HepG2 (cell line): Measurements from ENCODE around the gene ZNF79. TPM values are rescaled to one million over a fixed set of nuclear protein-coding genes. Genes with fewer than 3 reads are reported as not detected.

Experiments used
- ELF1 ChIP-seq: sonication (generic); formaldehyde crosslinking; IDR thresholded peaks from 2 replicates; pipeline ENCODE4 v1.4.0; 2020; ENCODE audit warnings: missing genetic modification reagents
- ERF ChIP-seq: IDR thresholded peaks from 2 replicates; pipeline ENCODE4 v1.6.1; 2018; ENCODE audit warnings: missing biosample characterization, missing genetic modification reagents
- KLF13 ChIP-seq: sonication (generic); formaldehyde crosslinking; IDR thresholded peaks from 2 replicates; pipeline ENCODE4 v1.4.0; 2020; ENCODE audit warnings: mild to moderate bottlenecking, missing genetic modification reagents
- NR2C2 ChIP-seq: sonication (generic); formaldehyde crosslinking; IDR thresholded peaks from 2 replicates; pipeline ENCODE4 v1.4.0; 2020; ENCODE audit warnings: missing genetic modification reagents, mild to moderate bottlenecking, moderate library complexity, borderline replicate concordance
- PHB2 ChIP-seq: fragments of 450-650 bp; IDR thresholded peaks from 2 replicates; pipeline ENCODE4 v1.6.1; 2018; ENCODE audit not compliant: partially characterized antibody
- RBFOX2 ChIP-seq: fragments of 200-400 bp; formaldehyde crosslinking; IDR thresholded peaks from 2 replicates; pipeline ENCODE4 v1.6.1; 2017; ENCODE audit warnings: low read depth, mild to moderate bottlenecking, low read length
- RFX1 ChIP-seq: fragments of 450-650 bp; IDR thresholded peaks from 2 replicates; pipeline ENCODE4 v1.6.1; 2017
- RFXANK ChIP-seq: IDR thresholded peaks from 2 replicates; pipeline ENCODE4 v1.6.1; 2016
- RORA ChIP-seq: sonication (generic); formaldehyde crosslinking; IDR thresholded peaks from 2 replicates; pipeline ENCODE4 v1.5.0; 2020; ENCODE audit warnings: mild to moderate bottlenecking, missing genetic modification reagents, moderate library complexity
- SOX13 ChIP-seq, 3 experiments: fragments of 450-650 bp in 1 of 3; sonication (generic) in 1 of 3; formaldehyde crosslinking in 1 of 3; IDR thresholded peaks in 2 of 3; conservative IDR thresholded peaks in 1 of 3; 2 replicates each; pipeline versions ENCODE4 v1.5.0 to v1.6.1; 2016 to 2020; ENCODE audit warnings: antibody characterized with exemption in 1 of 3, mild to moderate bottlenecking in 1 of 3, missing compliant biosample characterization in 1 of 3, missing genetic modification reagents in 1 of 3, moderate library complexity in 1 of 3
- TAF1 ChIP-seq: sonication (generic); formaldehyde crosslinking; IDR thresholded peaks from 2 replicates; pipeline ENCODE4 v1.4.0; 2020; ENCODE audit warnings: missing genetic modification reagents
- TCF7L2 ChIP-seq: IDR thresholded peaks from 2 replicates; pipeline ENCODE4 v1.6.1; 2011; ENCODE audit warnings: mild to moderate bottlenecking, low read depth, low read length, moderate library complexity
- ZFP36 ChIP-seq: fragments of 150-350 bp; IDR thresholded peaks from 2 replicates; pipeline ENCODE4 v1.6.1; 2018; ENCODE audit warnings: borderline replicate concordance, low read length, low read depth; ENCODE audit not compliant: partially characterized antibody
- ZNF17 ChIP-seq: sonication (generic); formaldehyde crosslinking; IDR thresholded peaks from 2 replicates; pipeline ENCODE4 v1.5.0; 2020; ENCODE audit warnings: mild to moderate bottlenecking, missing genetic modification reagents
- ZNF20 ChIP-seq: sonication (generic); formaldehyde crosslinking; IDR thresholded peaks from 2 replicates; pipeline ENCODE4 v1.4.0; 2020; ENCODE audit warnings: mild to moderate bottlenecking, moderate library complexity, missing genetic modification reagents
- ZNF264 ChIP-seq: sonication (generic); formaldehyde crosslinking; IDR thresholded peaks from 2 replicates; pipeline ENCODE4 v1.4.0; 2020; ENCODE audit warnings: missing genetic modification reagents
- ZNF354B ChIP-seq: sonication (generic); formaldehyde crosslinking; IDR thresholded peaks from 2 replicates; pipeline ENCODE4 v1.8.0; 2022; ENCODE audit warnings: mild to moderate bottlenecking, missing genetic modification reagents
- polyA plus RNA-seq, 8 experiments: library from polyadenylated mRNA; depleted of rRNA in 3 of 8; stranded (reverse) in 7 of 8; unstranded in 1 of 8; fragments of >200 nt; fragmentation: Illumina TruSeq in 4 of 8; extraction: Trizol in 4 of 8; gene quantifications; 2 replicates each; pipeline versions ENCODE4 v1.2.1 to v1.2.3, GENCODE V29; 2011 to 2016; ENCODE audit warnings: low read depth in 4 of 8, missing spikeins in 1 of 8, mixed read lengths in 1 of 8; ENCODE audit not compliant: insufficient read depth in 1 of 8
- total RNA-seq, 5 experiments: library from RNA; depleted of rRNA; stranded (reverse); fragments of >200 nt; fragmentation: Illumina TruSeq; extraction: Trizol; gene quantifications; 2 replicates each; pipeline ENCODE4 v1.2.3, GENCODE V29; 2016; ENCODE audit warnings: low read depth in 1 of 5
- TF ChIP-seq, protein P1 (sequence below), 2 experiments: IDR thresholded peaks; 2 replicates each; pipeline ENCODE4 v1.6.1; 2011 to 2012; ENCODE audit warnings: low read length in 2 of 2, borderline replicate concordance in 1 of 2, low read depth in 1 of 2, mild to moderate bottlenecking in 1 of 2, moderate library complexity in 1 of 2
- TF ChIP-seq, protein P2 (sequence below): IDR thresholded peaks from 2 replicates; pipeline ENCODE4 v1.6.1; 2016; ENCODE audit warnings: mild to moderate bottlenecking
- TF ChIP-seq, protein P3 (sequence below): IDR thresholded peaks from 2 replicates; pipeline ENCODE4 v1.6.1; 2016; ENCODE audit warnings: low read depth, borderline replicate concordance
- TF ChIP-seq, protein P4 (sequence below): sonication (generic); formaldehyde crosslinking; IDR thresholded peaks from 2 replicates; pipeline ENCODE4 v1.8.0; 2022; ENCODE audit warnings: mild to moderate bottlenecking, missing genetic modification reagents, moderate library complexity
- TF ChIP-seq, protein P5 (sequence below): sonication (generic); formaldehyde crosslinking; IDR thresholded peaks from 2 replicates; pipeline ENCODE4 v1.8.0; 2022; ENCODE audit warnings: mild to moderate bottlenecking, missing genetic modification reagents

The ZNF79 gene
- total and polyA plus RNA-seq, 2 of the 13 experiments (the other 11 are each of a cell fraction or from before 2014, with no cell fraction given): 3.7 to 8.1 TPM

DNA sequence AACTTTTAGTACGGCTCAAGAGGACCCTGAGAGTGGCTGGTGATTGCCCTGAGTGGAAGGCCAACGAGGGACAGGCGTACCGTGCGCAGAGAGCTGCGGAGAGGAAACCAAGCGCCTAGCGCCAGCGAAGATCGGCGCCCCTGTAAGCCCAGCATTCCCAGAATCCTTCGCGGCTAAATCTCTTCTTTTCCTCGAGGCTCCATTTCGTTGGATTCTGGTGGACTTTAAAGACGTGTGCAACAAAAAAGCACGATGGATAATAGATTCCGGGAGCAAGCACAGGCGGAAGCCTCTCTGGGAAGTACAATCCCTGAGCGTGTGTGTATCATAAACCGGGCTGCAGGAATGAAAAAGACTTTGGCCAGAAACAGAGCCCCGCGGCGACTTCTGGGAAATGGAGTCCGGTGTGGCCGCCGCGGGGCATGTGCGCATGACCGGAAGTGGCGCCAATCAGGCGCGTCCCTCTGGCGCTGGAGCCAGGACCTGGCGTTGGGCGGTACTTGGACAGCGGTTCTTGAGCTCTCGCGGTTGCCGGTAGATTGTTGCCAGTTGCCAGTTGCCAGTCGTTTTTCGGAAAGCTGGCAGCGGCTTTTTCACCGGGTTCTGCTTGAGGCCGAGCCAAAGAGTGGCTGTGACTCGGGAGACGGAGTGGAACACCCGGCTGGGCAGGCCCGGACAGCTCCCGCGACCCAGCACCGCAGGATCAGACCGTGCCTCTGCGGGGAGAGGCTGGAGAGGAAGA lies at the start of gene ZNF79 (continued):
- TF ChIP-seq, protein P1, sequence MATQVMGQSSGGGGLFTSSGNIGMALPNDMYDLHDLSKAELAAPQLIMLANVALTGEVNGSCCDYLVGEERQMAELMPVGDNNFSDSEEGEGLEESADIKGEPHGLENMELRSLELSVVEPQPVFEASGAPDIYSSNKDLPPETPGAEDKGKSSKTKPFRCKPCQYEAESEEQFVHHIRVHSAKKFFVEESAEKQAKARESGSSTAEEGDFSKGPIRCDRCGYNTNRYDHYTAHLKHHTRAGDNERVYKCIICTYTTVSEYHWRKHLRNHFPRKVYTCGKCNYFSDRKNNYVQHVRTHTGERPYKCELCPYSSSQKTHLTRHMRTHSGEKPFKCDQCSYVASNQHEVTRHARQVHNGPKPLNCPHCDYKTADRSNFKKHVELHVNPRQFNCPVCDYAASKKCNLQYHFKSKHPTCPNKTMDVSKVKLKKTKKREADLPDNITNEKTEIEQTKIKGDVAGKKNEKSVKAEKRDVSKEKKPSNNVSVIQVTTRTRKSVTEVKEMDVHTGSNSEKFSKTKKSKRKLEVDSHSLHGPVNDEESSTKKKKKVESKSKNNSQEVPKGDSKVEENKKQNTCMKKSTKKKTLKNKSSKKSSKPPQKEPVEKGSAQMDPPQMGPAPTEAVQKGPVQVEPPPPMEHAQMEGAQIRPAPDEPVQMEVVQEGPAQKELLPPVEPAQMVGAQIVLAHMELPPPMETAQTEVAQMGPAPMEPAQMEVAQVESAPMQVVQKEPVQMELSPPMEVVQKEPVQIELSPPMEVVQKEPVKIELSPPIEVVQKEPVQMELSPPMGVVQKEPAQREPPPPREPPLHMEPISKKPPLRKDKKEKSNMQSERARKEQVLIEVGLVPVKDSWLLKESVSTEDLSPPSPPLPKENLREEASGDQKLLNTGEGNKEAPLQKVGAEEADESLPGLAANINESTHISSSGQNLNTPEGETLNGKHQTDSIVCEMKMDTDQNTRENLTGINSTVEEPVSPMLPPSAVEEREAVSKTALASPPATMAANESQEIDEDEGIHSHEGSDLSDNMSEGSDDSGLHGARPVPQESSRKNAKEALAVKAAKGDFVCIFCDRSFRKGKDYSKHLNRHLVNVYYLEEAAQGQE (IDR thresholded peaks at IDR 0.05; ENCODE audit: borderline replicate concordance in 1 of 2, low read depth in 1 of 2, low read length in 2 of 2): peak in 1 of 2 experiments; percentile 83
- TF ChIP-seq ERF (CRISPR knock-in tag): 0 out of 2 replicates have a peak, but pooled peaks have one; percentile 17
- no peak for TF ChIP-seq ZNF20 (CRISPR knock-in tag)
- no peak for TF ChIP-seq RORA (CRISPR knock-in tag)
- no peak for TF ChIP-seq TCF7L2
- no peak for TF ChIP-seq ZNF17 (CRISPR knock-in tag)
- TF ChIP-seq RFX1: no peak
- no peak for TF ChIP-seq RFXANK
- no peak for TF ChIP-seq SOX13 (IDR thresholded peaks at IDR 0.05)
- TF ChIP-seq SOX13 (CRISPR knock-in tag; conservative IDR thresholded peaks at IDR 0.05 in 1 of 2, IDR thresholded peaks at IDR 0.05 in 1 of 2): no peak
- peak; percentile 79 for TF ChIP-seq TAF1 (CRISPR knock-in tag)
- TF ChIP-seq ZNF264 (CRISPR knock-in tag): 0 out of 2 replicates have a peak, but pooled peaks have one; percentile 13
- TF ChIP-seq ZNF354B: no peak
- TF ChIP-seq PHB2: no peak
- TF ChIP-seq, protein P2, sequence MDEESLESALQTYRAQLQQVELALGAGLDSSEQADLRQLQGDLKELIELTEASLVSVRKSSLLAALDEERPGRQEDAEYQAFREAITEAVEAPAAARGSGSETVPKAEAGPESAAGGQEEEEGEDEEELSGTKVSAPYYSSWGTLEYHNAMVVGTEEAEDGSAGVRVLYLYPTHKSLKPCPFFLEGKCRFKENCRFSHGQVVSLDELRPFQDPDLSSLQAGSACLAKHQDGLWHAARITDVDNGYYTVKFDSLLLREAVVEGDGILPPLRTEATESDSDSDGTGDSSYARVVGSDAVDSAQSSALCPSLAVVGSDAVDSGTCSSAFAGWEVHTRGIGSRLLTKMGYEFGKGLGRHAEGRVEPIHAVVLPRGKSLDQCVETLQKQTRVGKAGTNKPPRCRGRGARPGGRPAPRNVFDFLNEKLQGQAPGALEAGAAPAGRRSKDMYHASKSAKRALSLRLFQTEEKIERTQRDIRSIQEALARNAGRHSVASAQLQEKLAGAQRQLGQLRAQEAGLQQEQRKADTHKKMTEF: peak; percentile 86
- peak; percentile 92 for TF ChIP-seq ELF1
- TF ChIP-seq, protein P3, sequence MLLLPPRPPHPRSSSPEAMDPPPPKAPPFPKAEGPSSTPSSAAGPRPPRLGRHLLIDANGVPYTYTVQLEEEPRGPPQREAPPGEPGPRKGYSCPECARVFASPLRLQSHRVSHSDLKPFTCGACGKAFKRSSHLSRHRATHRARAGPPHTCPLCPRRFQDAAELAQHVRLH (CRISPR knock-in tag): peak; percentile 47; the same call in 1 of the 2 replicates
- TF ChIP-seq ZFP36: no peak
- TF ChIP-seq RBFOX2: peak; percentile 77
- TF ChIP-seq, protein P4, sequence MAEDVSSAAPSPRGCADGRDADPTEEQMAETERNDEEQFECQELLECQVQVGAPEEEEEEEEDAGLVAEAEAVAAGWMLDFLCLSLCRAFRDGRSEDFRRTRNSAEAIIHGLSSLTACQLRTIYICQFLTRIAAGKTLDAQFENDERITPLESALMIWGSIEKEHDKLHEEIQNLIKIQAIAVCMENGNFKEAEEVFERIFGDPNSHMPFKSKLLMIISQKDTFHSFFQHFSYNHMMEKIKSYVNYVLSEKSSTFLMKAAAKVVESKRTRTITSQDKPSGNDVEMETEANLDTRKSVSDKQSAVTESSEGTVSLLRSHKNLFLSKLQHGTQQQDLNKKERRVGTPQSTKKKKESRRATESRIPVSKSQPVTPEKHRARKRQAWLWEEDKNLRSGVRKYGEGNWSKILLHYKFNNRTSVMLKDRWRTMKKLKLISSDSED (CRISPR knock-in tag): no peak
- TF ChIP-seq KLF13 (CRISPR knock-in tag): no peak
- TF ChIP-seq, protein P5, sequence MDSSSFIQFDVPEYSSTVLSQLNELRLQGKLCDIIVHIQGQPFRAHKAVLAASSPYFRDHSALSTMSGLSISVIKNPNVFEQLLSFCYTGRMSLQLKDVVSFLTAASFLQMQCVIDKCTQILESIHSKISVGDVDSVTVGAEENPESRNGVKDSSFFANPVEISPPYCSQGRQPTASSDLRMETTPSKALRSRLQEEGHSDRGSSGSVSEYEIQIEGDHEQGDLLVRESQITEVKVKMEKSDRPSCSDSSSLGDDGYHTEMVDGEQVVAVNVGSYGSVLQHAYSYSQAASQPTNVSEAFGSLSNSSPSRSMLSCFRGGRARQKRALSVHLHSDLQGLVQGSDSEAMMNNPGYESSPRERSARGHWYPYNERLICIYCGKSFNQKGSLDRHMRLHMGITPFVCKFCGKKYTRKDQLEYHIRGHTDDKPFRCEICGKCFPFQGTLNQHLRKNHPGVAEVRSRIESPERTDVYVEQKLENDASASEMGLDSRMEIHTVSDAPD (CRISPR knock-in tag): no peak
- peak; percentile 68 for TF ChIP-seq NR2C2 (CRISPR knock-in tag)
